ENCODE results near the gene C4orf50.

Gene C4orf50

DNA sequence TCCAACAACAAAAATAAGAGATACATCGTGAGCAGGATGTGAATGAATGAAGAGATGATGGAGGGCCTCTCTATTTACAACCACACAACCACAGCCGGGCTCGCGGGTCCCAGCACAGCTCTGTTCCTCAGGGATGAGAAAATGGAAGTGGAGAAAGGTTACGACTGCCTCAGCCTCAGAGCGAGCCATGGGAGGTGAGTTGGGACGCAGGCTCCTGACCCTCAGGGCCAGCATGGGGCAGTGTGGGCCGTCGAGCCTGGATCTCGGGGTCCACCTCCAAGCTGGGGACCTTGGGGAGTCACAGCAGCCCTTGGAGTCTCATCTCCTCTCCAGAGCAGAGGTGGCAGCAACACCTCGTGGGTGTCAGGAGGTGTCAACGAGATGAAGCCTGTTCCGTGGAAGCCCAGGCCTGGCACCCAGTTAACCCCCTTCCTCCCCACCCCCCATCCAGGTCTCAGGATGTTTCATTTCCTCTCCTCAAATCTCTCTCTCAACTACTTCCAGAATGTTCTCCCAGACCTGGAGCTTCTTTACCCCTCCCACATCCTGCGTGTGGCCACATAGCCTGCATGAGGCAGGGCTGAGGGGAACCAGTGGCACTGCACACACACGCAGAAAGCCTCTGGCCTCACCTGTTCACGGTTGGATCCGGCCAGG is 25.9 kb downstream of the C4orf50 start:
- DNase-seq (ENCODE audit: low spot score) = no peak

DNA sequence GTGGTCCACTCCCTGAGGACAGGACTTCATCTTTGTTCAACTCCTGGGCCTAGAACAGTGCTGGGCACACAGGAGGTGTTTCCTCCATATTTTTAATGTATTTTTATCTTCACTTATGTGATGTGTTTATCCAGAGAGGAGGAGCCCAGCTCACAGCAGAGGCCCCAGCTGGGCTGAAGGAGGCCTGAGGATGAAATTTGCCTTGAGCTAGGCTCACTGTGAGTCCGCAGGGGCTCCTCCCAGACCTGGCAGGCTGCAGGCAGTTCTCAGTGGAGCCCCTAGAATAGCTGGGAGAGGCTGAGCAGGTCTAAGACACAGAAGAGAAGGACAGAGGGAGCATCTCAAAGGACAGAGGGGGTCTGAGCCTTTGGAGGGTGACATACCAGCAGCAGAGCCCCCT is 26.8 kb downstream of the C4orf50 start:
- no peak for DNase-seq (ENCODE audit: low spot score)

- DNase-seq (ENCODE audit: low spot score) = no peak
Measured at GRCh38 chr4:5990446-5991160, 27.6 kb downstream of the C4orf50 start.

DNA sequence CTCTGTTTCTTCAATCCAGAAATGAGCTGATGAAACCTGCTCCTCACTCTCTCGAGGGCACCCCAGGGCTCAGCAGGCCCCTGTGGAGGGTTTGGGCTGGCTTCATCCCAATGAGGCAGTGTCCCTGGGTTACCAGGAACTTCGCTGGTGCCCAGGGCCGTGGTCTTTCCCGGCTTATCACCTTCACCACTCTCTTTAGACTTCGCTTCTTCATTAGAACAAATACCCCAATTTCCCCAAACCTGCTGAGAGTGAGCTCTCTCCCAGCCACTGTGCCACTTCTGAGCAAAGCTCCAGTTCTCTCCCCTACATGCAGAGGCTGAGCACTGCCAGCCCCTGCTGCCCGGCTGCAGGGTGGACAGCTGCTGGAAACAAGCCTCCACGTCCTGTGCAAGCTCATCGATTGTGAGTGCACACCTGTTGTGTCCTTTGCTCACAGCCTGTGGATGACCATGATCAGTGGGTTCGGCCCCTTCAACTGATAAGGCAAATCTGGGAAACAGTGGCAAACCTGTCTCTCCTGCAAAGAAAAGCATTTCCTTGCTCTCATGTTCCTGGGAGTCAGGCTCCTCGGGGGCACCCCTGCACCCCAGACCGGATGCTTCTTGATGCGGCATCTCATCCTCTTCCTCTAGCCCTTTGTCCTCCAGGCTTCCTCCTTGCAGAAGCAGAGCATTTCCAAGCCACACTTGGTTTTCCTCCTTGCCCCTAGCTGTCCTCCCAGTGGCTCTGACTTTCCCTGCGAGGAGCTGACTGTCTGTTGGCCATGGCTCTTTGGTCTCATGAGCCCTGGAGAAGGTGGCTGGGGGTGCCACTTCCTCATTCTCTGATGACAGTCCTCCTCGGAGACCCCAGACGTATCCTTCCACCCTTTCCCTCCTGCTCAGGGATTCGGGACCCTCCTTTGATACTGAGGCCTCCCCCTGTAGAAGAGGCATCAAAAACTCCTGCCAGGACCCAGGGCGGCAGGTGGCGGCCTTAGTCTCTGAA is 28.7 kb downstream of the C4orf50 start:
- no peak for DNase-seq (ENCODE audit: low spot score)

GRCh38 chr4:5988086-5988845 is 30.0 kb downstream of the C4orf50 start:
- no peak for DNase-seq (ENCODE audit: low spot score)

DNA sequence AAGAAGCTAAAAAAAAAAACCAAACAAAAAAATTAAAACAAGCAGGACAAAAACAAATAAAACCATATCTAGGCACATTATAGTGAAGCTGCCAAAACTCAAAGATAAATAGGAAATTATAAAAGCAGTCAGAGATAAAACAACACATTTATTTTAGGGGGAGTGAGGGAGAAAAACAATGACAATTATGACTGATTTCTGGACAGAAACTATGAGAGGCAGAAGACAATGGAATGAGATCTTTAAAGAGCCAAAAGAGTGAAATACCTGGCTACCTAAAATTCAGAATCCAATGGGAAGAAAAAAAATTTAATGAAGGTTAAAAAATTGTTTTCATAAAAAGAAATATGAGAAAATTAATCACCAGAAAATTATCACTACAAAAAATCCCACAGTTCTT is 33.4 kb downstream of the C4orf50 start:
- no peak for DNase-seq (ENCODE audit: low spot score)

- DNase-seq (ENCODE audit: low spot score) = no peak
Measured at GRCh38 chr4:5982156-5982973, 35.9 kb downstream of the C4orf50 start.

GRCh38 chr4:5980436-5981155 is 37.6 kb downstream of the C4orf50 start:
- DNase-seq (ENCODE audit: low spot score) = no peak

- no peak for DNase-seq (ENCODE audit: low spot score)
Measured at GRCh38 chr4:5979981-5980380, 38.2 kb downstream of the C4orf50 start.

DNA sequence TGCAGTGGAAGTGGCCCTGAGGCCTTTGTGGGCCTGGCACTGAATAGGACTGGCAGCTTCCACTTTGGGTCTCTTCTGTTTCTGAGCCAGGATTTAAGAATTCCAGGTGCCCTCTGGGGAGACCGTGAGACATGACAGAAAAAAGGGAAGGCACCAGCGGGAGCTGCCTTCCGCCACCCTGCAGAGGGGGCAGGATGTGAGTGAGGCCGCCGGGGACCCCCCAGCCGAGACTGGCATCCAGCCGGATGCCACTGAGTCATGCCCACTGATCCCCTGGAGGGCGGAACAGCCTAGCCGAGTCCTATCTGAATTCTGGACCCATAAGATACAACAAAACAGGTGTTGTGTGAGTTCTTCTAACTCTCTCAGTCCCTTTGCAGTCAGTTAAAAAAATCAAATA is 41.3 kb downstream of the C4orf50 start:
- DNase-seq (ENCODE audit: low spot score) = no peak

DNA sequence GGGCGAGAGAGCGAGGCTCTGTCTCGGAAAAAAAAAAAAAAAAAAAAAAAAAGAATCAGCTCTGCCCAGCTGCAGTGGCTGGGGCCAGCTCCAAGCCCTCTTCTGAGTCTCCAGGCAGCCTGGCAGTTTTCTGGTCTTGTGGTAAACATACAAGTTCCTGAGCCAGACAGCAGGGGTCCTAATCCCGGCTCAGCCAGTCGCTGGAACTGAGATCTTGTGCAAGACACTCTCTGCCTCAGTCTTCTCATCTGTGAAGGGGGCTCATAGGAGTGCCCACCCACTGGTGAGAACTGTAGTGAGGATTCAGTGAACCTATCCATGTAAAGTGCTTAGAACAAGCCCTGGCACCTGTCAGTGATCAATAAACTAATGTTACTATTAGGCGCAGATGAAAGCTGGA is 41.8 kb downstream of the C4orf50 start:
- no peak for DNase-seq (ENCODE audit: low spot score)

DNA sequence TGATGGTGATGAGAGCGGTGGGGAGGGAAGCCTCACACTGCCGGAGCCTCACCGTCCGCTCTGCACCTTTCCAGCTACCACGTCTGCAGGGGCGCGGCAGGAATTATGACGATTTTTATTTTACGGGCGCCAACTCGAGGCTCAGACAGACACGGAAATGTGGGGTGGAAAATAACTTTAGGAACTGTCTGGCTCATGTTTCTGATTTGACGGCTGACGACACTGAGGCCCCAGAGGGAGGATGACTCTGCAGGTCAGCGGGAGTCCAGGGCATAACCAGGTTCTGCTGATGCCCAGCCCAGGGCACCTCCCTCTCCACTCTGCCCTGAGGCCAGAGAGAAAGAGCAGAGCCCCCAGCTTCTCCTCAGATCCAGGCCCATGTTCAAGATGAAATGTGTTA is 43.9 kb downstream of the C4orf50 start:
- DNase-seq (ENCODE audit: low spot score) = no peak

- no peak for DNase-seq (ENCODE audit: low spot score)
Measured at GRCh38 chr4:5973486-5974220, 44.6 kb downstream of the C4orf50 start.

GRCh38 chr4:5973033-5973432 is 45.2 kb downstream of the C4orf50 start:
- DNase-seq (ENCODE audit: low spot score) = no peak

DNA sequence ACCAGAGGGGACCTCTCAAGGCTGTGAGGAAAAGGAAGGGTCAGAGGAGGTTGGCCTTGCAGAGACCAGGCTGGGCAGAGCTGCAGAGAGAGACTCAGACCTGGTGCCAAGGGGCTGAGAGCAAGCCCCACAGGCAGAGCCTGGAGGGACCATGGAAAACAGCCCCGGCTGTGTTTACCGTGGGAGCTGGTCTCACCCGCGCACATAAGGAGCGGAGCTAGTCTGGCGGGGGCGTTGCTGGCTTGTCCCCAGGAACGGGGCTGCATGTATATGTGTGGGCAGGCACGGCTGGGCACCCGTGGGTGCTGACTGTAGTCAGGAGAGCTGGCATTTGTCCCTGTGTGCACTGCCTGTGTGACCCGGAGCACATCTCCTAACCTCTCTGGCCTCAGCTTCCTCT is 45.7 kb downstream of the C4orf50 start:
- DNase-seq (ENCODE audit: low spot score) = no peak

DNA sequence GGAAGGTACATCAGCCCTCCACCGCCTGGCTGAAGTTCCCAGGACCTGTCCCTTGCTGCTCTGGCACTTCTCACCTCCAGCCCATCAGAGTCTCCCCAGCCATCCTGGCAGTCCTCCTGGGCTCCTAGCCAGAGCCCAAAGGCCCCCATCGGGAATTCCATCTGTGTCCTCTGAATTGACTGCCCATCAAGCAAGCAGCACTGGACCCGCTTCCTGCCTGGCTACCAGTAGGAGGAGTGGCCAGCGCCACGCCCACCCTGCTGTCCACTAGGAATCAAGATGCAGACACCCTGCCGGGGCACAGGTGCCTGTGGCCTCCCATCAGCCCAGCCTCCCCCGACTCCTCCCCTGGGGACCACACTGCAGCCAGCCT is 47.2 kb downstream of the C4orf50 start:
- DNase-seq (ENCODE audit: low spot score) = no peak

GRCh38 chr4:5970381-5971077 is 47.7 kb downstream of the C4orf50 start:
- no peak for DNase-seq (ENCODE audit: low spot score)

DNA sequence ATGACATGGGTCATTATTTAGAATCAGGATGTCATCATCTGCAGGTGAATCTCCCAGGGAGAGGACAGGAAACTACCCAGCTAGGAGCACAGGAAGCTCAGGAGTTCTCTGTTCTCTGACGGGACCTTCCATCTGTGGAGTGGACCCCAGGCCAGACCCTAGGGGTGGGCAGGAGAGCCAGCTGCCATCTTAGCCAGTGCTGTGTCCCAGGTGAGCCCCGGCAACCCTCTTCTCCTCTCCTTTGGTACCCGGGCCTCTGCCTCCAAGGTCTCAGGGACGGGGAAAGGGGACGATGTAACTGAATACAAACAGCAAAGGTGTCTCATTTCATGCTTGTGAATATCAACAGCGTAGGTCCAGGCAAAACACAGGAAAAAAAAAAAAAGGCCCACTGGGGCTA is 48.5 kb downstream of the C4orf50 start:
- DNase-seq (ENCODE audit: low spot score) = no peak

DNA sequence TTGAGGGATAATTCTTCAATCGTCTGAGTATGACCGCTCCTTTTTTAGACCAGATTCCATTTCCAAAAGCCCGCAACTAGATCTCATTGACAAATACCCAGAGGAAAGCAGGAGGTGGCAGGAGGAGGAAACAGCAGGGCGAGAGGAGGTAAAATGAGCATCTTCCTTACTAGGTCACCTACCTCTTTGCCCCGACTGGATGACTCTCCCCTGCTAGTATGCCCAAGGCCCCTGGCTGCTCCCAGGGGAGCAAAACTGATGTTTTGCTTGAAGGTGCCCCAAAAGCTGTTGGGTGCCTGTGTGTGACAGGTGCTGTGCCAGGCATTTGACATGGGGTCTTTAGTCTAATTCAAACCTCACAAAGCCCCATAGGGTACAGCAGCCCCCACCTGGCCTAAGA is 48.9 kb downstream of the C4orf50 start:
- no peak for DNase-seq (ENCODE audit: low spot score)

Data from hematopoietic multipotent progenitor cell treated with erythropoietin and hydrocortisone succinate and interleukin-3 and kit ligand, for 17 days (in vitro differentiated cells).